Measurements from ENCODE around the gene EFNA5.

- TF ChIP-seq SMC3 (IDR thresholded peaks at IDR 0.05; ENCODE audit: low read depth, low read length) (no peak), RFX5 (IDR thresholded peaks at IDR 0.05; ENCODE audit: low read length) (no peak), TCF12 (IDR thresholded peaks at IDR 0.05) (no peak), CTCF (IDR thresholded peaks at IDR 0.05) (no peak), FOXM1 (IDR thresholded peaks at IDR 0.05; ENCODE audit: low read depth) (no peak)
Measured at GRCh38 chr5:107398703-107399102, 272.0 kb downstream of the EFNA5 start.

Data from SK-N-SH (cell line).